ENCODE results near the gene LRRC41.
"Not testable (repeated sequence)": the region's sequence is repeated elsewhere in the genome, so short reads cannot be mapped to it uniquely, and the experiment has no call there.

The LRRC41 gene

DNA sequence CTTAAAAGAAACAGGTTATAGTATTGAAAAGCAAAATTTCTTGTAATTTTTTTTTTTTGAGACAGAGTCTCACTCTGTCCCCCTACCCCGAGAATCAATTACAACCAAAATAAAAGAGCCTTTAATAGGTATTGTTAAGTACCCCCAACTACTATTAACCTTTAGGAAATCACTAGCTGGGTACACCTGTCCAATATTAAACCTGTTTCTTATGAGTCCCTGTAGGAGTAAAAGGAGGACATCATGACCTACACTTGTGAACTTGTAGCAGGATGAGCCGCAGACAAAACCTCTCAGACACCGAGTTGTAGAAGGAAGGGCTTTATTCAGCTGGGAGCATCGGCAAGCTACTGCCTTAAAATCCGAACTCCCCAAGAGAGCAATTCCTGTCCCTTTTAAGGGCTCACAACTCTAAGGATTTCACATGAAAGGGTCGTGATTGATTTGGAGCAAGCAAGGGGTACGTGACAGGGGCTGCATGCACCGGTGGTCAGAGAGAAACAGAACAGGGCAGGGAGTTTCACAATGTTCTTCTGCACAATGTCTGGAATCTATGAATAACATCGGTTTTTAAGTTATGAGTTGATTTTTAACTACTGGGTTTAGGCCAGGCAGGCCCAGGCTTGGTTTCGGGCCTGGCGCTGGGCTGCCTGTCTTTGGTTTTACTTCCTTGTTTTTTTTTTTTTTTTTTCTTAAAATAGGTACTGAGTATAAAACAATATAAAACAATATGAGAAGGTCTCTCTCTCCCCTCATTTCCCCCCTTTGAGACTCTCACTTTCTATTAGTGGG lies 22.1 kb upstream of the LRRC41 start:
- DNase-seq = not testable (repeated sequence)

GRCh38 chr1:46322191-46322590 lies 18.8 kb upstream of the LRRC41 start:
- DNase-seq = not testable (repeated sequence)

- DNase-seq = not testable (repeated sequence)
These were observed 16.8 kb upstream of the LRRC41 start for GRCh38 chr1:46319960-46320914.

GRCh38 chr1:46319301-46319700 lies 15.9 kb upstream of the LRRC41 start:
- not testable (repeated sequence) for DNase-seq

GRCh38 chr1:46317323-46317722 lies 13.9 kb upstream of the LRRC41 start:
- DNase-seq = no peak

- no peak for DNase-seq
These were observed 12.4 kb upstream of the LRRC41 start for GRCh38 chr1:46315669-46316403.

- DNase-seq = no peak
These were observed 6.9 kb upstream of the LRRC41 start for GRCh38 chr1:46310321-46310720.

GRCh38 chr1:46309401-46310159 lies 6.2 kb upstream of the LRRC41 start:
- no peak for DNase-seq

DNA sequence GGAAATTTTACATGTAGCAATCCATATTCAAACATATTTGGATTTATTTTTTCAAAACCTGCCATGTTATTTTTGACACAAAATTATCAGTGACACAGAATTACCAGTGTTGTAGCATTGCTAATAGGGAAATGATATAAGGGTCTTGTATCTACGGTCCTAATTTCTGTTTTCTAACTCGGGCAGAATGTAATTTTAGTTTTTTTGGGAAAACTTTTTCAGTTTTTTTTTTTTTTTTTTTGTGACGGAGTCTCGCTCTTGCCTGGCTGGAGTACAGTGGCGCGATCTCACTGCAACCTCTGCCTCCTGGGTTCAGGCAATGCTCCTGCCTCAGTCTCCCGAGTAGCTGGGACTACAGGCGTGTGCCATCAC lies 2.7 kb upstream of the LRRC41 start:
- no peak for DNase-seq

DNA sequence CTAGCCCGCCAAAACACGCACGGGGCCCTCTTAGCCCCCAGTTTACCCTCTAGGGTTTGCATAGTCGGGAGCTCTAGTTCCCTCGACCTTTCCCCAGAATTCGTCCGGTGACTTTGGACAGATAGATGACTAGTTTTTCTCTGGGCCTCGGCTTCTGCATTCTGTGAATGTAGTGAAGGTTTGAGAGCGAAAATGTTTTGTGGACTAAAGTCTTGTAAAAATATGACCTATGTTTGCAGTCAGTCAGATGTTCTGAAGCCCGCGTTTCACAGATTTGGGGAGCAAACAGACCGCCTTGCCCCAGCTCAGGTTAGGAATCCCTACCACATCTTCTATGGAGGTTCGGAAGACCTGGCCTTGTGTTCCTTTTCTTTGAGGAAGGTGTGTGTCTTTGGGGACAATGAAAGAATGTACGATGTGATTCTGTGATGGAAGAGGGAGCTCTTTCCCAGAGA lies 483 bp upstream of the LRRC41 start:
- peak; percentile 17 for DNase-seq

DNA sequence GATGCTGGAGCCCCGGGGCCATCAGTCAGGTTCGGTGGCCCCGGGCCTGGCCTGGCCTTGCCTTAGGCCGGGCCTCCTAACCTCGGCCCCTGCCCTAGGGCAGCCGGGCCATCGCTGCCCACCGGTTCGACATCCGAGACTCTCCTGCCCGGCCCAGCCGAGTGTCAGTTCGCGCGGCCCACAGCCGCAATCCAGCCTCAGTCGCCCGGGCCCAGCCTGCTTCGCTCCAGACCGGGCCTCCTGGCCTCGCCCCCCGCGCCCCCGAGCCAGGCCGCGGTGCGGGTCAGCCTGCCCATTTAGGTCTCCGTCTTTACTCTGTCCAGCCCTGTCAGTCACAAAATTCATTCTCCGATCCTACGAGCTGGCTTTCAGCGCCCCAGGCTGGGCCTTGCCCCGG lies 777 bp downstream of the LRRC41 start:
- DNase-seq = peak; percentile 30

GRCh38 chr1:46301808-46302640 lies 1.4 kb downstream of the LRRC41 start:
- peak; percentile 66 for DNase-seq

GRCh38 chr1:46301406-46301807 lies 2.0 kb downstream of the LRRC41 start:
- no peak for DNase-seq

DNA sequence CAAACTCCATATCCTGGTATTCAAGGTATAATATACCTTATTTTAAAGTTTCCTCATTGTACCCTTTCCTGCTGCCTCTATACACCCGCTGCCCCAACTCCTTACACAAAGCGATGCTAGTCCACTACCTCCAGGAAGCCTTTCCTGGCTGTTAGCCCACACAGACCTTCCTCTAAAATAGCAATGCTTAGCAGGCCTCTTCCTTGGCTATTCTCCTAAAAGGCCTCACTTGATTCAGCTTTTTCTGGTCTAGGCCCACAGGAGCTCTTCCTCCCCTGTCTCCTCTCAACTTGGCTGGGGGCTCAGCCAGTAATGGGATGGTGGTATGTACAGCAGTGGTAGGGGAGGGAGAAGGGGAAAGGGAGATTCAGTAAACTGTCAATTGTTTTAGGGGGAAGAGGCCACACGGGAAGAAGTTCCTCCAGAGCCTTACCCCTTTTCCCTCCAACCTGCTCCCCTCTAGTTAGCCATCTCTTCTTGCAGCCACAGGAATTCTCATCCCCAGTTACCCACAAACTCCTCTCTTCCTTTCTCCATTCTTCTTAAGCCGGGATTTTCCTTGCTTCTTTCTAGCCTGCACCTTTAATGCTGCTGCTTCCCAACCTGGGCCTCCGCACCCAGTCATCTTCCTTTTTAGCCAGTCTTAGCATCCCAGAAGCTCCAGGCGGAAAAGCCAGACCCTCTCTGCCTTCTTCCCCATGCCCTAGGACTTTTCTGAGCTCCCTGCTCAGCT lies 2.6 kb downstream of the LRRC41 start:
- DNase-seq = no peak

DNA sequence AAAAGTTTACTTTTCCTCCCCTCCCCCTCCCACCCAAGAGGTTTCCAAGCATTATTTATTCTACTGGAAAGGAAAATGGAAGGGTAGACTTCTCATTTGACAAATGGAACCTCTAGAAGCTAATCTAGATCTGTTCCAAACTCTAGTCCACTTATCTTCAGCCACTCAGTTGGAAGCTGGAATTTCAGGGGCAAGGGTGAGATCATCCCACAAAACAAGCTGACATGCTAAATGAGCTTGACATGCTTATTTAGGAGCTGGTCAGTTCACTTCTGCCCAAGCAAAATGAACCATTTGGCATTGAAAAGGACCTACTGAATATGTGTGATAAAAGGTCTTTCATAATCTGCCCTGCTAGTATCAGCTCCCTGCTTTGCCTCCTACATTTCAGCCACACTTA lies 5.0 kb downstream of the LRRC41 start:
- DNase-seq = no peak

DNA sequence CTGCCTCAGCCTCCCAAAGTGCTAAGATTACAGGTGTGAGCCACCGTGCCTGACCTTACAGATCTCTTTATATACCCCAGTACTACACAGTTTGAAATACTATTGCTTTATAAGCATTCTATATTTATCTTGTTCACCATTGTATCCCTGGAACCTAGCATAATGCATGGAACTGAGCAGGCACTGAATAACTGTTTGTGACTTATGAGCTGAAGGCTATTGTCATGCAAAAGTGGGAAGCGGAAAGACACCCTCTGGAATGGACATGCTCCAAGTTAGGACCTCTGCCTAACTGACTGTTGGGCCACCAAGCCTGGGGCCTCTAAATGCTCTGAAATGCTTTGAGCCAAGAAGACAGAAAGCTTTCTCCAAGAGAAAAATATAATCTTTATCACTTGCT lies 8.1 kb downstream of the LRRC41 start:
- DNase-seq = no peak

DNA sequence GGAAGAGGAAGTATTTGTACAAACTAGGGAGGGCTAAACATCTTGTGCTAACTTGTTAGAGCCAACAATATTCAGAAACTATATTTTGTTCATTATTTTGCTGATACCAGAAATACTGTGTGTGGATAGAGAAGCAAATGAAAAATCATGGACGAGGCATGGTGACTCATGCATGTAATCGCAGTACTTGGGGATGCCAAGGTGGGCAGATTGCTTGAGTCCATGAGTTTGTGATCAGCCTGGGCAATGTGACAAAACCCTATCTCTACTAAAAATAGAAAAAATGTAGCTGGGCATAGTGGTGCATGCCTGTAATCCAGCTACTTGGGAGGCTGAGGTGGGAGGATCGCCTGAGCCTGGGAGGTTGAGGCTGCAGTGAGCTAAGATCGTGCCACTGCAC lies 13.4 kb downstream of the LRRC41 start:
- no peak for DNase-seq

DNA sequence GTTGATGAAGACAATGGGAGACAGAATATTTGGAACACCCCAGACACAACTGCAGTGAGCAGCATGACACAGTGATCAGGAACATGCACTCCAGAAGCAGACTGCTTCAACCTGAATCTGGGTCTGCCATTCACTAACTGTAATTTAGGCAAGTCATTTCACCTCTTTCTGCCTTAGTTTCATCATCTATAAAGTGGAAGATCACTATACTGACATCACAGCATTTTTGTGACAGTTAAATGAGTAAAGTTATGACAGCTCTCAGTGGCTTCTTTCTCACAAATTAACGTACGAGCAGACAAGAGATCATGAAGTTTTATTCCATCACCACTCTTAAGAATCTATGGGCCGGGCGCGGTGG lies 14.3 kb downstream of the LRRC41 start:
- DNase-seq = no peak

DNA sequence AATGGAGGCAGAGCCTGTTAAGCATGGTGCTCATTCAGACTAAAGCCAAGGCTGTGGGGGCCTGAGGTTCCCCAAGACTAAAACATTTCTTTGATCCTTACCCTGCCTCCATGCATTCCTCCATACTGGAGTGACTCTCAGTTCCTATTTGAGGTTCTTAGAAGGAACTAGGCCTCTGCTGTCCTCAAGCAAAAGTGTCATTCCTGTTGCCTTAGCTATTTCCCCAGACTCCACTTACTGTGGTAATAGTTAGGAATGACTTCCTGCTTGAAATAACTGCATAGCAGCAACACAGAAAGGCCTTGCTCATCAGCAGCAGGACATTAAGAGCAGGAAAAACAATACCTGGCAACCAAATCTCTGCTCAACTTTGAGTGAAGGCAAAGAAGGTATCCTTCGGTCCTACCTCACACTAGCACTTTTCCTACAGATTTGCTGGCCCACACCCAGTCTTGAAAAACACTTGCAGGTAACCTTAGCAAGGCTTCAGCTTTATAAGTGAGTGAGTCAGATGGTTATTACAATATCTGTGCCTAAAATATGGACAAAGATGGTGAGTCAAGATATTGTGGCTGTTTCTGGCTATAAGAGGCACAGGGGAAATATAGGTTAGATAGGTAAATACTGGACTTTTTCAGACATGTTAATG lies 14.8 kb downstream of the LRRC41 start:
- DNase-seq = peak; percentile 66

Data from inflammatory macrophage treated with lipopolysaccharide for 4 hours (primary cell).